Left hindlimb (tissue), 1 donor: ENCODE data around the gene DNAI2.

ENCODE experiments used
- DNase-seq: peaks from one replicate; pipeline ENCODE4 v3.0.0-alpha.2; 2018

Gene DNAI2

GRCh38 chr17:74307984-74308773, 34.1 kb downstream of the DNAI2 start:
- no peak for DNase-seq

GRCh38 chr17:74309902-74310301, 35.9 kb downstream of the DNAI2 start:
- DNase-seq, result no peak

- DNase-seq, result no peak
These were observed 40.8 kb downstream of the DNAI2 start for GRCh38 chr17:74314877-74315276.

- no peak for DNase-seq
These were observed 42.2 kb downstream of the DNAI2 start for GRCh38 chr17:74316220-74316619.

GRCh38 chr17:74317071-74317470, 43.0 kb downstream of the DNAI2 start:
- no peak for DNase-seq

GRCh38 chr17:74318391-74318790, 44.4 kb downstream of the DNAI2 start:
- no peak for DNase-seq

- no peak for DNase-seq
These were observed 50.5 kb downstream of the DNAI2 start for GRCh38 chr17:74324521-74324920.

GRCh38 chr17:74325376-74325742, 51.3 kb downstream of the DNAI2 start:
- no peak for DNase-seq

- no peak for DNase-seq
These were observed 51.8 kb downstream of the DNAI2 start, which contains the start of gene KIF19 for GRCh38 chr17:74325743-74326379. Gene KIF19 (plus strand): TSS chr17:74326226. CDS start chr17:74326350, 124 bp downstream.

- no peak for DNase-seq
These were observed 52.5 kb downstream of the DNAI2 start for GRCh38 chr17:74326506-74326905.

- DNase-seq, result no peak
These were observed 54.5 kb downstream of the DNAI2 start for GRCh38 chr17:74328487-74328886.

GRCh38 chr17:74329378-74329777, 55.3 kb downstream of the DNAI2 start:
- no peak for DNase-seq

- no peak for DNase-seq
These were observed 56.4 kb downstream of the DNAI2 start for GRCh38 chr17:74330446-74330845.

- no peak for DNase-seq
These were observed 58.1 kb downstream of the DNAI2 start for GRCh38 chr17:74332017-74332650.

GRCh38 chr17:74332763-74333283, 58.8 kb downstream of the DNAI2 start:
- no peak for DNase-seq

GRCh38 chr17:74334393-74335039, 60.5 kb downstream of the DNAI2 start:
- DNase-seq, result no peak

GRCh38 chr17:74335529-74336062, 61.6 kb downstream of the DNAI2 start:
- DNase-seq, result no peak

GRCh38 chr17:74336307-74336706, 62.3 kb downstream of the DNAI2 start:
- no peak for DNase-seq

GRCh38 chr17:74337834-74338500, 63.9 kb downstream of the DNAI2 start:
- DNase-seq, result no peak

GRCh38 chr17:74339537-74340195, 65.6 kb downstream of the DNAI2 start:
- no peak for DNase-seq

GRCh38 chr17:74340470-74341023, 66.5 kb downstream of the DNAI2 start:
- DNase-seq, result no peak
